ENCODE data around the gene TNFAIP1.

Gene TNFAIP1

DNA sequence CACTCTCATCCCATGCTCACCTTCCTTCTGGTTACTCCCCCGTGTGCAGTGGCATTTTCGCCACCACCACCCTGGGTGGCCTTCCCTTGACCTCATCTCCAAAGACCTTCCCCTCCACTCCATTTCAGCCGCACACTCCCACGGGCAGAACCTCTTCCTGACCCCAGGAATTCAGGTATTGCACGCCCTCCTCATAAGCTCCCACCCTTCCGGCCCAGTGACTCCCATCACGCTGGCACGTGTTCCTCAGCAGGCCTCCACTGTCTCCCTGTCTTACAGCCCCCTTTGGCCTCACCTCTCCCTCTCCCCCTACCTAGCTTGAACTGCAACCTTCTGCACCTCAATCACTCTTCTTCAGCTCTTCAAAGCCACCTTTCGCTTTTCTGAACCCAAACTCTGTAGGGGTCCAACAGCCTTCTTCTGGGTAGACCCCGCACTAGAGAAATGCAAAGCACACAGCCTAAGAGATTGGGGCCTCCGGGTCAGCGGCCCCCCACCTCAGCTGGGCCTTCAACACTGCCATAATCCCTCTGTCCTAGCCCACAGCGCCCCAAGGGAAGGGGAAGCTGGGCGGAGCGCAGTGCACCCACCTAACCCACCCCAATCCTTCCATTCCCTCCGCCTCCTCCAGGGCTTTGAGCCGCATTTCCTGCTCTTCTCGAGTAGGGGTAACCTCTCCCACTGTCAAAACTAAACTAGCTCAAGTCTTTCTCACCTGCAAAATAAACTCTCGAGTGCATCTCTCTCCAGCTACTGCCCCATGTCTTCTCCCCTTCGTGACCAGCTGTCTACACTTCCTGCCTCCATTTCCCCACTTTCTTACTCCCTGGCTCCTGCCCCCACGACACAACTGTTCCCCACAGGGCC lies 18.2 kb upstream of the TNFAIP1 start:
- ChIA-PET CTCF (interaction anchor here (0.9 to 1.5 kb wide), 5 partner anchors 18 to 511 kb away, joined by 3 to 8 read pairs (median 6); partner anchors contain the start of genes IFT20 and TNFAIP1), POLR2A (interaction anchor here (0.7 kb wide), 1 partner anchor 18 kb away, joined by 3 read pairs; the partner anchor contains the start of genes IFT20 and TNFAIP1)
- DNase-seq (ENCODE audit: low read depth, low spot score) = no peak
- TF ChIP-seq, protein P1, sequence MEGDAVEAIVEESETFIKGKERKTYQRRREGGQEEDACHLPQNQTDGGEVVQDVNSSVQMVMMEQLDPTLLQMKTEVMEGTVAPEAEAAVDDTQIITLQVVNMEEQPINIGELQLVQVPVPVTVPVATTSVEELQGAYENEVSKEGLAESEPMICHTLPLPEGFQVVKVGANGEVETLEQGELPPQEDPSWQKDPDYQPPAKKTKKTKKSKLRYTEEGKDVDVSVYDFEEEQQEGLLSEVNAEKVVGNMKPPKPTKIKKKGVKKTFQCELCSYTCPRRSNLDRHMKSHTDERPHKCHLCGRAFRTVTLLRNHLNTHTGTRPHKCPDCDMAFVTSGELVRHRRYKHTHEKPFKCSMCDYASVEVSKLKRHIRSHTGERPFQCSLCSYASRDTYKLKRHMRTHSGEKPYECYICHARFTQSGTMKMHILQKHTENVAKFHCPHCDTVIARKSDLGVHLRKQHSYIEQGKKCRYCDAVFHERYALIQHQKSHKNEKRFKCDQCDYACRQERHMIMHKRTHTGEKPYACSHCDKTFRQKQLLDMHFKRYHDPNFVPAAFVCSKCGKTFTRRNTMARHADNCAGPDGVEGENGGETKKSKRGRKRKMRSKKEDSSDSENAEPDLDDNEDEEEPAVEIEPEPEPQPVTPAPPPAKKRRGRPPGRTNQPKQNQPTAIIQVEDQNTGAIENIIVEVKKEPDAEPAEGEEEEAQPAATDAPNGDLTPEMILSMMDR (IDR thresholded peaks at IDR 0.05; ENCODE audit: insufficient read depth, low read length, missing control alignments) = no peak
- H3K4me3 ChIP-seq (ENCODE audit: low read depth, low read length) = no peak overlapping the region

DNA sequence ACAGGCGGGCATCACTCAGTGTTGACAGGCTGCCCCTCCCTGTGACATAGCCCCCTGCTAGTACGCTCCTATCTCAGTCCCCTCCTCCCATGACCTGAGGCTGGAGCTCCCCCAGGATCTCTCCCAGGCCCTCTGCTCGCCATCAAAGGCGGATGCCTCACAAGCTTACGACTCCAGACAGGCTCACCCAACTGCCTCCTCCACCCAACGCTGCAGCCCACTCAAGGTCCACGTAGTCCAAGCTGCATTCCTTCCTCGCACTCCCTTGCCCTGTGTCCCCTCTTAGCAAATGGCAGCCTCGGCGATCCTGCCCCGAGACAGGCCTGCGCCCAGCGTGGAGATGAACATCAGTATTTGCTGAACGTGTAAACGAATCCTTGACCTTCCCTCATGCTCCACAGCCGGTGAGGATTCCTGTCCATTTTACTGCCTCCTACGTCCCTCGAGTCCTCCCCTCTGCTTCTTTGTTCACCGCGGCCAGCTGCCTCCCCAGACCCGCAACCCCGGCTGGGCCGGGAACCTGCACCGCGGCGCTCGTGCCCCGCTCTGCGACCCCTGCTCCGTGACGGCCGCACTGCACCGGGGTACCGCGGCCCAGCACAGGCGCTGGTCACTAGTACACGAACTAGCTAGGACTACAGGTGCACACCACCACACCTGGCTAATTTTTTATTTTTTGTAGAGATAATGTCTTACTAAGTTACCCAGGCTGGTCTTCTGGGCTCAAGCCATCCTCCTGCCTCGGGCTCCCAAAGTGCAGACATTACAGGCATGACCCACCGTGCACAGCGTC lies 17.4 kb upstream of the TNFAIP1 start:
- TF ChIP-seq, protein P1 (IDR thresholded peaks at IDR 0.05; ENCODE audit: insufficient read depth, low read length, missing control alignments) = no peak
- DNase-seq (ENCODE audit: low read depth, low spot score) = no peak
- peak overlapping the region; percentile 82 for H3K4me3 ChIP-seq (ENCODE audit: low read depth, low read length)
- POLR2A ChIA-PET = interaction anchor here (0.5 to 0.7 kb wide), 3 partner anchors 15 to 28 kb away, joined by 3 read pairs; partner anchors contain the start of genes IFT20 and TNFAIP1
- CTCF ChIA-PET = interaction anchor here (0.9 to 1.5 kb wide), 4 partner anchors 17 to 512 kb away, joined by 3 to 8 read pairs (median 6); partner anchors contain the start of genes IFT20 and TNFAIP1

DNA sequence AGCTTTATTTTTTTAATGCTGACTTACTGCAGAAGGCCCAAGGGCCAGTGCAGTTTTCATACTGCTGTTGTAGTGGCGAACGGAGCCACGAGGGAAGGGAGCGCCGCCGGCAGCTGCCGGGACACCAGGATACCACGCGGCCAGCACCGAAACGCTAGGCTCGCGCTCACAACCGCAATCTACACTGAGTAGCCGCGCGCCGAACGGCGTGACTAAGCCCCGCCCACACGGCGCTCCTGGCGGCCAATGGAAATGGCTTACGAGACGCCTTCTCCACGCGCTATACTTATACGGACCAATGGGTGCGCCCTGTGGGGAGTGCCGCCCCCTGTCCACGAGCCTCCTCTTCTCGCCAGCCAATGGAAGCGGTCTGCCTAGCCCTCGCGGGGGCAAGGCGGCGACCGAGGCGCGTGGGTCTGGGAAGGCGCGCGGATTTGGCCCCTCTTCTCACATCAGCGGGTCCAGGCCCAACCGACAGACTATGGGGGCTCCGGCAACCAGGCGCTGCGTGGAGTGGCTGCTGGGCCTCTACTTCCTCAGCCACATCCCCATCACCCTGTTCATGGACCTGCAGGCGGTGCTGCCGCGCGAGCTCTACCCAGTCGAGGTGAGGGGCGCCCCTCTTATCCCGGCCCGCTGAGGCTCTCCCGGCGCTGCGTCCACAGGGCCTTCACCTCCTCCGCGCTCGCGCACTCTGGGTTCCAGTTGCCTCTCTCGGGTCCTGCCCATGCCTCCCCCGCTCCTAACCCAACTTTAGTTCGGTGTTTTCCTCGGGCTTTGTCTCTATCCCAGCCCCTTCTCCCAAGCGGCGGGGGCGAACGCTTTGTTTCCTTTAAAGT lies 16.6 kb upstream of the TNFAIP1 start, which contains the start of gene TMEM97:
TMEM97 (plus strand) TSS at position 442 of the 839 bp plus-strand sequence; CDS start at position 482, 40 bp downstream.
- TF ChIP-seq, protein P1 (IDR thresholded peaks at IDR 0.05; ENCODE audit: insufficient read depth, low read length, missing control alignments) = peak; percentile 9
- ChIA-PET POLR2A (interaction anchor here (0.5 kb wide), 1 partner anchor 29 kb away, joined by 3 read pairs; no protein-coding TSS in a partner anchor), CTCF (interaction anchor here (0.8 to 2.9 kb wide), 8 partner anchors 10 to 89 kb away, joined by 3 to 14 read pairs (median 5); partner anchors contain the start of genes IFT20 and TNFAIP1)
- H3K4me3 ChIP-seq (ENCODE audit: low read depth, low read length) = peak within 1 kb of the TSS; percentile 82
- DNase-seq (ENCODE audit: low read depth, low spot score) = peak; percentile 78

GRCh38 chr17:28319598-28319935 lies 16.0 kb upstream of the TNFAIP1 start:
- CTCF ChIA-PET = interaction anchor here (0.8 to 2.9 kb wide), 8 partner anchors 9 to 90 kb away, joined by 3 to 14 read pairs (median 4); partner anchors contain the start of genes IFT20 and TNFAIP1
- H3K4me3 ChIP-seq (ENCODE audit: low read depth, low read length) = peak overlapping the region; percentile 82
- DNase-seq (ENCODE audit: low read depth, low spot score) = no peak
- POLR2A ChIA-PET = no interaction called here
- TF ChIP-seq, protein P1 (IDR thresholded peaks at IDR 0.05; ENCODE audit: insufficient read depth, low read length, missing control alignments) = no peak

GRCh38 chr17:28320215-28321061 lies 15.1 kb upstream of the TNFAIP1 start:
- no peak for DNase-seq (ENCODE audit: low read depth, low spot score)
- ChIA-PET CTCF (interaction anchor here (0.8 to 2.9 kb wide), 9 partner anchors 8 to 91 kb away, joined by 3 to 14 read pairs (median 4); partner anchors contain the start of genes IFT20 and TNFAIP1), POLR2A (no interaction called here)
- TF ChIP-seq, protein P1 (IDR thresholded peaks at IDR 0.05; ENCODE audit: insufficient read depth, low read length, missing control alignments) = no peak
- H3K4me3 ChIP-seq (ENCODE audit: low read depth, low read length) = peak overlapping the region; percentile 82; the same call in 1 of the 2 replicates
